Colonic mucosa (tissue), 4 donors: Measurements from ENCODE around the gene TRIOBP. TPM values are rescaled to one million over a fixed set of nuclear protein-coding genes. Genes with fewer than 3 reads are reported as not detected.

Experiments
- DNase-seq: peaks from one replicate; pipeline ENCODE4 v3.0.0-alpha.2; 2020
- H3K27ac ChIP-seq: fragments of 200-600 bp; one replicate; pipeline ENCODE4 v1.8.0; 2021
- H3K27me3 ChIP-seq: fragments of 200-600 bp; one replicate; pipeline ENCODE4 v1.8.0; 2021
- H3K36me3 ChIP-seq: fragments of 200-600 bp; one replicate; pipeline ENCODE4 v1.8.0; 2021
- H3K4me1 ChIP-seq: fragments of 200-600 bp; one replicate; pipeline ENCODE4 v1.8.0; 2021; ENCODE audit warnings: mild to moderate bottlenecking
- H3K4me3 ChIP-seq: fragments of 200-600 bp; one replicate; pipeline ENCODE4 v1.8.0; 2021
- H3K9ac ChIP-seq, 2 donors: one replicate each; pipeline ENCODE4 v1.7.0; 2013; ENCODE audit warnings: control low read depth in 2 of 2, low read depth in 2 of 2, low read length in 2 of 2
- H3K9me3 ChIP-seq: fragments of 200-600 bp; one replicate; pipeline ENCODE4 v1.8.0; 2021
- CTCF ChIP-seq: fragments of 200-600 bp; IDR thresholded peaks from one replicate; pipeline ENCODE4 v1.8.0; 2022; ENCODE audit warnings: antibody characterized with exemption, mild to moderate bottlenecking
- intact Hi-C: fragments of 100-400 bp; cut with DNase I; formaldehyde crosslinking; loops from one replicate; pipeline ENCODE4 v1.14.1; 2022
- total RNA-seq, 2 donors: library from RNA; stranded (reverse); fragmentation: NEBNext Ultra II Directional in 1 of 2; extraction: Animal tissue kit (Norgen Biotek cat#: 25700) in 1 of 2; gene quantifications; one replicate each; pipeline ENCODE4 v1.2.1, GENCODE V29; 2021
- donor health status: healthy.
- donor health status: DM: no; HTN: no; CAD: no.
- donor health status: DM: no; HTN: no; CAD: no.

The TRIOBP gene
- total RNA-seq, 2 donors from 2014 or later, result 69.5 to 75.7 TPM

GRCh38 chr22:37703906-37704305 lies 7.1 kb downstream of the TRIOBP start:
- Histone ChIP-seq H3K9ac (no peak overlapping the region), H3K36me3 (no peaks in the 10 kb centered on the region), H3K4me1 (no peaks in the 10 kb centered on the region), H3K9me3 (no peaks in the 10 kb centered on the region), H3K27me3 (no peaks in the 10 kb centered on the region), H3K4me3 (no peak overlapping the region), H3K27ac (no peak overlapping the region)
- no peak for DNase-seq
- intact Hi-C loops, result no loop called here
- TF ChIP-seq CTCF, result no peak

GRCh38 chr22:37704645-37705044 lies 7.8 kb downstream of the TRIOBP start:
- H3K9me3 ChIP-seq, result no peaks in the 10 kb centered on the region
- H3K27me3 ChIP-seq, result no peaks in the 10 kb centered on the region
- H3K9ac ChIP-seq, result no peak overlapping the region
- H3K36me3 ChIP-seq, result no peaks in the 10 kb centered on the region
- intact Hi-C loops, result no loop called here
- DNase-seq, result no peak
- no peak overlapping the region for H3K27ac ChIP-seq
- H3K4me1 ChIP-seq, result no peaks in the 10 kb centered on the region
- no peak overlapping the region for H3K4me3 ChIP-seq
- TF ChIP-seq CTCF, result no peak

- Histone ChIP-seq H3K9ac (no peak overlapping the region), H3K36me3 (no peaks in the 10 kb centered on the region), H3K27me3 (no peaks in the 10 kb centered on the region), H3K4me3 (no peak overlapping the region), H3K9me3 (no peaks in the 10 kb centered on the region), H3K27ac (no peak overlapping the region), H3K4me1 (no peaks in the 10 kb centered on the region)
- no peak for DNase-seq
- intact Hi-C loops, result no loop called here
- no peak for TF ChIP-seq CTCF
Measured at GRCh38 chr22:37705205-37705604, 8.4 kb downstream of the TRIOBP start.

GRCh38 chr22:37708580-37709444 lies 12.0 kb downstream of the TRIOBP start:
- Histone ChIP-seq H3K27ac (no peak overlapping the region), H3K4me3 (no peak overlapping the region), H3K36me3 (no peaks in the 10 kb centered on the region), H3K9ac (no peak overlapping the region), H3K4me1 (no peaks in the 10 kb centered on the region), H3K27me3 (no peaks in the 10 kb centered on the region), H3K9me3 (no peaks in the 10 kb centered on the region)
- TF ChIP-seq CTCF, result no peak
- intact Hi-C loops, result no loop called here
- DNase-seq, result no peak

- no peak for TF ChIP-seq CTCF
- intact Hi-C loops, result no loop called here
- no peak overlapping the region for H3K4me3 ChIP-seq
- H3K9me3 ChIP-seq, result no peaks in the 10 kb centered on the region
- no peaks in the 10 kb centered on the region for H3K4me1 ChIP-seq
- no peak overlapping the region for H3K9ac ChIP-seq
- H3K36me3 ChIP-seq, result no peaks in the 10 kb centered on the region
- no peaks in the 10 kb centered on the region for H3K27me3 ChIP-seq
- H3K27ac ChIP-seq, result no peak overlapping the region
- no peak for DNase-seq
Measured at GRCh38 chr22:37709445-37709765, 12.6 kb downstream of the TRIOBP start.
